SK-N-SH treated with all-trans-retinoic acid at 6 μM for 48 hours (cell line): ENCODE results near the gene HAO1.
"Not testable (repeated sequence)": the region's sequence is repeated elsewhere in the genome, so short reads cannot be mapped to it uniquely, and the experiment has no call there.

ENCODE experiments used
- ATAC-seq: fragments of 200-7000 bp; cut with Tn5 transposase; 3 replicates; pipeline ENCODE4 v1.9.1; 2020; ENCODE audit warnings: mild to moderate bottlenecking, moderate library complexity
- TSHZ2 ChIP-seq: fragments of 250-450 bp; sonication (Bioruptor Pico); IDR thresholded peaks from 2 replicates; pipeline ENCODE4 v1.5.0; 2020; ENCODE audit warnings: mild to moderate bottlenecking, moderate library complexity

The HAO1 gene

GRCh38 chr20:7836076-7836475 lies 104.2 kb downstream of the HAO1 start:
- no peak for TF ChIP-seq TSHZ2 (CRISPR knock-in tag)
- ATAC-seq = no peak

GRCh38 chr20:7834441-7834840 lies 105.8 kb downstream of the HAO1 start:
- not testable (repeated sequence) for ATAC-seq
